K562 (cell line): ENCODE results near the gene CENPV.

Source experiments
- CHD4 ChIP-seq: fragments of 200-600 bp; sonication (generic); IDR thresholded peaks from 3 replicates; pipeline ENCODE4 v1.6.1; 2012; ENCODE audit warnings: low read depth, mild to moderate bottlenecking, mixed read lengths, low read length, inconsistent platforms; ENCODE audit not compliant: insufficient read depth, insufficient replicate concordance, poor library complexity, severe bottlenecking
- FOXA1 ChIP-seq: fragments of 450-650 bp; IDR thresholded peaks from 2 replicates; pipeline ENCODE4 v1.6.1; 2016; ENCODE audit warnings: mild to moderate bottlenecking, borderline replicate concordance
- RBM17 ChIP-seq: fragments of 200-400 bp; formaldehyde crosslinking; IDR thresholded peaks from 2 replicates; pipeline ENCODE4 v1.6.1; 2017; ENCODE audit warnings: low read depth, mild to moderate bottlenecking, low read length, borderline replicate concordance

DNA sequence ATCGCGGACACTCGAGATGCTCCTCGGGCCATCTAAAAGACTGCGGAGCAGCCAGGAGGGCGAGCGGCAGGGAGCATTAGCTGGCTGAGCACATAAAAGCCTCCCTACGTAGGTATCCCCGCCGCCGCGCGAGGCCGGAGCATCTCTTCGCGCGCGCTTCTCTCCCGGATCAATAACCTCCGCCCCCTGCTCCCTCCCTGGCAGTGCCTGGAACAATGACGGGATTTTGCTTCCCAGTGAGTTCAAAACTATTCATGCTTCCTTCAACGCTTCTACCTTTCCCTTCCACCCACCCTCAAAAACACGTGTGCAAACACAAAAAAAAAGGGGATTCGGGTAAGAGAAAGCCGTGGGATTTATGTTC lies 984 bp downstream of the CENPV start:
- TF ChIP-seq CHD4 (no peak), RBM17 (no peak), FOXA1 (no peak)
